ENCODE results near the gene RETREG1.

RETREG1 gene

DNA sequence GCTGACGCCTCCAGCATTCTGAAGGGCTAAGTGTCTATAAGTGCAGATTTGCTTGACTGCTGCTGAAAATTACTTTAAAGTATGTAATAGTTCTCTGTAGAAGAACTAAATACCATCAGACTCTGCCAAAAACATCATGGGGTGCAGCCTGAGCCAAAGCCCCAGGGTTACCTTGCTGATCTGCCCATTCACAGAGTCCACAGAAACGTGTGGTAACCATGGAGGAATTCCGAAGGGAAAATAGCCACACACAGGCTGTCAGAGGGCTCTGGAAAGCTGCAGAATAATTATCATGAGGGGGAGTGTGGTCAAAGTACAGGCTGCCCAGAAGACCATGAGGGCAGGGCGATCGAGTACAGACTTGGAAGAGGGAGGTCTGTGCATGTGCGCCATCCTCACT lies 36.4 kb downstream of the RETREG1 start:
- no peak for DNase-seq

DNA sequence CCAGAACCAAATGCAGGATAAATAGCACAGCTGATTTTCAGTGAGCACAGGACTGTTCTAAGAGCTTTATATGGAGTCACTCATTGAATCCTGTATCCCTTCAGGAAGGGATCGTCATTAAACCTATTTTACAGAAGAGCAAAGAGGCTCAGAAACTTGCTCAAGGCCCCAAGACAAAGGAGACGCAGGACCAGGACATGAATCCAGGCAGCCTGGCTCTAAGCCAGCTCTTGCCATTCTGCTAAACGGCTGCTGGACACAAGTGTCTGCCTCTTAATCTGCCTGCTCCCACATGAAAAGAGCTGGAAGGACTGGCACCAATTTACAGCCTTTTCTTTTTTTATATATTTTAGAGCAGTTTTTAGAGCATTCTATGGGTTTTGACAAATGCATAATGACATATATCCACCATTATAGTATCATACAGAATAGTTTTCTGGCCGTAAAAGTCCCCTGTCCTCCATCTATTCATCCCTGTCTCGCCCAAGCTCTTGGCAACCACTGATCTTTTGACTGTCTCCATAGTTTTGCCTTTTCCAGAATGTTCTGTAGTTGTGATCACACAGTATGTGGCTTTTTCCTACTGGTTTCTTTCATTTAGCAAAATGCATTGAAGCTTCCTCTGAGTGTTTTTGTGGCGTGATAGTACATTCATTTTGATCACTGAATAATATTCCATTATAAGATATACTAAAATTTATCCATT lies 37.5 kb downstream of the RETREG1 start:
- DNase-seq, result no peak

DNA sequence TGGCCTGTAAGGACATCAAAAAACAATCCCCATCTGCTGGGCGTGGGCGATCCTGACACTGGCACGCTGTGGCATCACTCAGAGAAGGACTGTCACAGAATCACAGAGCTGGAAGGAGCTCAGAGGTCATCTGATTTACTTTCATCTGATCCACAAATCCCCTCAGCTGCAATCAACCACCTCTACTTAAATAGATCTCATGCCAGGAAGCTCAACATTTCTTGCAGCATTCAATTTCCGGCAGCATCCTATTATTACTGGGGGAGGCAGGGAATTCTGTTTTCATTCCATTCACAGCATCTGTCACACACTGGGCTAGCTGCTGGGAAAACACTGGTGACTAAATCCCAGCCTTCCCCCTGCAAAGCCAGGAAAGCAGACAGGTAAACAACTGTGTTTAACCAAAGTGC lies 38.3 kb downstream of the RETREG1 start:
- DNase-seq, result peak; percentile 62

DNA sequence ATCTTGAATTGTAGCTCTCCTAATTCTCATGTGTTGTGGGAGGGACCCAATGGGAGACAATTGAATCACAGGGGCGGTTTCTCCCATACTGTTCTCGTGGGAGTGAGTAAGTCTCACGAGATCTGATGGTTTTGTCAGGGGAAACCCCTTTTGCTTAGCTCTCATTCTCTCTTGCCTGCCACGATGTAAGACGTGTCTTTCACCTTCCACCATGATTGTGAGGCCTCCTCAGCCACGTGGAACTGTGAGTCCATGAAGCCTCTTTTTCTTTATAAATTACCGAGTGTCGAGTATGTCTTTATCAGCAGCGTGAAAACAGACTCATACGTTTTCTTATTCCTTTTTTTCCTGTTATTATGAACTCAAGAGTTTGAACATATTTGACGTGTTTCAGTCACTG lies 39.1 kb downstream of the RETREG1 start:
- DNase-seq, result no peak

DNA sequence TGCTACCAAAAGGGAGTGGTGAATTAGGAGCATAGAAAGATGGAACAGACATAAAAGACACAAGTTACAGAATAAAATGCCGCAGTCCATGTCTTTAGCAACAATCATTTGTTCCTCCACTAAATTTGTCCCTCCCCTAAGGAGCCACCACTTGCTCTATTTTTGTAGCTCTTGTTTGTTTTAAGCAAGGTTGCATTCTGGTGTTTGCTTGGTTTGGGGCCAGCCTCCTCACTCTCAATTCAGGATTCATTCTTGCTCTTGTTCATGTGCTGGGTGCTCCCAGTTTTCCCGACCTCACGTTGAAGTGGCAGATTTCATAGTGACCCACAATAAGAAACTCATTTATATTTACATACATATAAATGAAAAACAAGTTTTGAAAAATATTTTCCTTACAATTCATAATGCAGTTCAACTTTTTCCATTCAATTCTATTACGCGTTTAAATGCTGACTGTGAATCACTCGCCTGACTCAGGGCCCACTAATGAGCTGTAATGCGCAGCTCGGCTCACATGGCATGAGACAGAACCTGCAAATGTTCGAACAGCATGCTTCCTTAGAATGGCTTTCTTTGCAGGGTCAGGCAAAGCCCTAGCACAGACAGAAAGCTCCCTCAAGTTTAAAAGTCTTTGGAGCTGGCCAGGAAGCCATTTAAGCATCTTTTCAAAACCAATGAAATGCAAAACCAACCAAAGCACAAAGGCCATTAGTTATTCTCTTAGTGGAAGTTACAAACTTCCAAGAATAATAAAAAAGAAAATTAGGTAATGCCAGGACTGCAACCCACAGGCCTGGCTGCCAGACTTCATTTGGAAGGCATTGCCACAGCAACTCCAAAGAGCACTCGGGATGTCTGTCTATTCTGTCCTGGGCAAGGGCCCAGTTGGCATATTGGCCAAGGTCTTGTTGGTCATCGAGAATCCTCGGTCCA lies 41.7 kb downstream of the RETREG1 start:
- no peak for DNase-seq

DNA sequence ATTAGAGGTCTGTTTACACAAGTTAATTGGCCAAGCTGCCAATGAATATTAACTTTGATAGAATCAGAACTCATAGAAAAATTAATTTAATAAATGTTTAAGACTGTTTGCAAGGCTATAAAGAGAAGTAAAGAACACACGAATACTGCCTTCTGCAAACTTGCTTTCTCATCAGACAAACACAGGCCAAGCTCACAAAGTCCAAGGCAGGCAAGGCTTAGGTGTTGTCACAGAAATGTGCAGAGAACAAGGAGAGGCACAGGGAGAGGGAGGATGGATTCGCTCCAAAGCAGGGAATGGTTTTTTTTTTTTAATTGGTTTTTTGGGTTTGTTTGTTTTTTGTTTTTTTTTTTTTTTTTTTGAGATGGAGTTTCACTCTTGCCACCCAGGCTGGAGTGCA lies 43.4 kb downstream of the RETREG1 start:
- DNase-seq, result no peak

DNA sequence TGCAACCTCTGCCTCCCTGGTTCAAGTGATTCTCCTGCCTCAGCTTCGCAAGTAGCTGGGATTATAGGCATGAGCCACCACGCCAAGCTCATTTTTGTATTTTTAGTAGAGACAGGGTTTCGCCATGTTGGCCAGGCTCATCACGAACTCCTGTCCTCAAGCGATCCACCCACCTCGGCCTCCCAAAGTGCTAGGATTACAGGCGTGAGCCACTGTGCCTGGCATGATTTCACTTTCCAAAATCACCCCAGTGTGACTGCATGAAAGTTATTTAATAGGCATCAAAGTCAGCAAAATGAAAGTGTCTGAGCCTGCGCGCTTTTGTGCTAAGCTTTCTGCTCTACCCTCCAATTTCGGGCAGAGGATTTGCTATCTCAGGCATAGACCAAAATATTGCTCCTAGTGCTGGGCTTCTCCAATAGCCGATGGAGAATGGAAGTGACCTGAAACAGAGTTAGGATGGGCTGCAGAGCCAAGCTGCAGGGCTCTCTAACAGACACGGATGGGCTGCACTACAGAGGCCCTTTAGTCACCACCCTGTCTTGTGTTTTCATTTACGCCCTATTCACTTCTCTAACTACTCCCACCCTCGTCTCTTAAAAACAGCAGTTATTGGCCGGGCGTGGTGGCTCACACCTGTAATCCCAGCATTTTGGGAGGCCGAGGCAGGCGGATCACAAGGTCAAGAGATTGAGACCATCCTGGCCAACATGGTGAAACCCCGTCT lies 44.3 kb downstream of the RETREG1 start:
- DNase-seq, result no peak

DNA sequence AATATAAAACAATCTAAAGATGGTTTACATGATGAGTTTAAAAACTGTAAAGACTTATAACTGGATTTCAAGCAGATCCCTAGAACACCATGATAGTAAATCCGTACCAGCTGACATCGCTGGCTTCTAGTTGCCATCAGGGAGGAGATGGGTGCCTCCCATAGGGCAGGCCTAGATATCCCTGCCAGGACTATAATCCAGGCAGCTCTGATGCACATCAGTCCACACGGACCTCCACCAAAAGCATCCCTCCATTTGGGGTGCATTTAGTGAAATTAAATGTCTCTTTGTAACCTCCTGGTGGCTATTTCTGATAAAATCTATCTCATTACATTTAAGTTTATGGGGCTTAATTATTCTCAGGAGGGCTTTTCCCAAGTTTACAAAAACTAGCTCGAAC lies 45.8 kb downstream of the RETREG1 start:
- no peak for DNase-seq

DNA sequence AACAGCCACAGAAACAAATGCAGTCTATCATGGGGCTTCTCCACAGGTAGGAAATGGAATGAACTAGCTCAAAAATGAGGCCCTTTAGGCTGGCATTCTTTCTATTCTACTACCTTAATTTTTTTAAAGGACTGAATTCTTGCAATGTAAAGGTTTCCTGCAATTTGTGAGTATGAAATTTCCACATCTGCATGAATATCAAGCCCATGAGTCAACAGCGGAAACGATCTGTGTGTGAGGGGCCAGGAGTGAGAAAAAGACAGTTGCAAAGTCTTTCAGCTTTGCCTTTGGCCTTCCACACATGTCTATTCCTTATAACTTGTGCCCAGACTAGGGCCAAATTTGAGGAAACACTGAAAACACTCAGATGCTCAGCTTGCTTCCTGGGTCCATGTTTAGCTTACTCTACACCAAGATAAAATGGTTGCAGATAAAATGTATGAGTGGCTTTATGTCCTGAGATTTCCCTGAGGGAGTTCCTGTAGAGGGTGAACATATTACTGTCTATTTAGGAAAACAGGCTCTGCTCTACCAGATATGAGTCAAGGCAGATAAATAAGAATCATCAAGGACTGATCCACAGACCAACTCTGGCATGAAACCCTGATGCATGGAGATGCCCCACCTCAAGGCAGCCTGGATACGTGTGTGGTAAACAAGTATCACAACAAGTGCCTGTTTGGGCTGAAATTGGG lies 46.5 kb downstream of the RETREG1 start:
- DNase-seq, result no peak

DNA sequence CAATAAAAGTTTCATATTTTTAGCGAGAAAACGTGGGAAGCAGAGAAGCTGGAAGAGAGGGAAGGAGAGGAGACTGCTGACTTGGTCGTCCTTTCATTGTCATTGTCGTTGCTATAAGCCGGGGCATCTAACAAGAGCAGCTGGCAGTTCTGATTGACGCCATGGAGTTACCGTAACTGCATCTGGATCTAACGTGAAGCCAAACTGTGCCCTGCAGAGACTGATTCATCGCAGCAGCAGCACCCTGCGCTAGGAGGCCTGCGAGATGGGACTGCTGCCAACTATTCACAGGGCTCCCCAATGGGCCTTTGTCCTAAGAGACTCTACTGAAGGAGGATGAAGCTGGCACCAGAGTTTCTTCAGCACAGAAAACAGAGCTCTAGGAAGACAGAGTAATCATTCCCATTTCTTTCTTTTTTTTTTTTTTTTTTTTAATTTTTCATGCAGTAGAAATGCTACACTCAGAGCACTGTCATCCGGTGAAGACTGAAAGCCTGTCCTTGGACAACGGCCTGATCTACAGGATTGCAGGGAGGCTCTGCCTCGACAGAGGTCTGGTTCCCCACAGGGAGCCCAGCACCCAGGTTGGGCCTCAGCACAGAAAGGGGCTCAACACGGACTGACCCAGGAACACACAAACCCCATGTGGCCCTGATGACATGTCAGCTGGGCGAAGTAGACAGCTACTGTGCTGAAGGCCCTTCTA lies 47.8 kb downstream of the RETREG1 start:
- peak; percentile 60 for DNase-seq

DNA sequence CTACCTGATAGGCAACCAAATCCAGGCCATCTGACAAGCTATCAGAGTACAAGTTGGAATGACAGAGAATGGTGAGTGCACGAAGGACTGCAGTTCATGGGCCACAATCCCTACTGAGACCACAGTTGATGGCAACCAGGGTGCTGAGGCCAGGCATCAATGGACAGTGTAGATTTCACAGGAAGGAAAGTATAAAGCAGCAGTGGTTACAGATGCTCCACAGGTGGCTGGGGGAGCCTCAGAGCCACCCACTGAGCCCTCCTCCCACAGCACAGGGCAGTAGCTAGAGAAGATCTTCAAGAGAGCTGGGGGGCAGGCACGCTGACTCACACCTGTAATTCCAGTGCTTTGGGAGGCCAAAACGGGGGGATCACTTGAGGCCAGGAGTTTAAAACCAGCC lies 49.4 kb downstream of the RETREG1 start:
- no peak for DNase-seq

DNA sequence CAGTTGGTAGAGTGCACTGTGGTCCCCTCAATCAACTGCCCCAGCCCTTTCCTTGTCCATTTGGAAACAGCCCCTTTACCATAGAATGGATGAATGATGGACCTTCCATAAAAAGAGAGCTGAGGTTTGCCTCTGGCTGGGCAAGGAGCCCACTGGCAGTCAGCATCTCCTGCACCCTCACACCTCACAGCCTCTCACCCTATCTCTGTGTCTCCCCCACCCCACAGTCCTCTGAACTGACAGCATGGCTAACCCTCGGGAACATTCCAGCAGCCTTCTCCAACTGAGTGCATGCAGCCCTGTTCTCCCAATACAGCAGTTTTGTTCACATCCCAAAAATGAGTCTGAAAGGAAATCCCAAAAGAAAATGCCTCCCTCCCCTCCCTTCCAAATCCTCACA lies 51.7 kb downstream of the RETREG1 start:
- DNase-seq, result no peak

DNA sequence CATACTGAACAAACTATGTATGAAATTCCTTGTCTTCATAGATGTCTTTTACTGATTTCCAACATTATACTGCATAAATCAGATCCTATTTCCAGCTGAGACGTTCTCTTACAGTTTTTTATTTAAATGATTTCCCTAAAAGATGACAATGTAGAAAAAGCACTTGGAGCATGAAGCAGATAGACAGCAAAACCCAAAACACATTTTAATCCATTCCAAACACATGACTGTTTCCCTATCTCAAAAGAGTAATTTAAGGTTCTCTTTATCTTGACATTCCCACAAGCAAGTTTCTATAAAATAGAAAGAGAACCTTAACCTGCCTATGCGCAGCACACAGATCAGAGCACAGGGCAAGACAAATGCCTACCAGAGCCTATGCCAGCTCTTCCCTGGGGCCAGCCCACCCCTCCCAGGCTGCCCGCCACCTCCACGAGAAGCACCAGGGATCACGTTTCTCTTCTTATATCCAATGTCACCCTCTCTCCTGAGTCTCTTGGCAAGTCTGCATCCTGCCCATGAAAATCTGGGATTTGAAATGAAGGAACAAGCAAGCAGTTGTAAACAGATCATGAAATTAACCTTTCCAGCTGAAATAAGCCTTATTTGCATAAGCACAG lies 52.4 kb downstream of the RETREG1 start:
- no peak for DNase-seq

DNA sequence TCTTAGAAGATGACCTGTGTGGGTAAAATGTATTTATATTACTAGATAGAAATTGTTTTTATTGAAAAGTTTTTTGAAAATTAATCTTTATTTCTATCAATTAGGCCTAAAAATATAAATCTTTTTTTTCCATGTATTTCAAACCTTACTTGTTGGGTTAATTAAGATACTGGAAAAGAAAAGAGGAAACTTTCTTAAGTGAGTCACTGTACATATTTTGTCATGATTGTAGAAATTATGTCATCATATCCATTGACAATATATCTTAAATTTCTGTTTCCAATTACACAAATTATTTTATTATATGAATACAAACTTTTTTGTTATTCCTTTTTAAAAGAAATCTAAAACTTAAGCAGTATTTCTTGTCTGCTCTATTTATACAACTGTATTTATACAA lies 53.1 kb downstream of the RETREG1 start:
- no peak for DNase-seq

DNA sequence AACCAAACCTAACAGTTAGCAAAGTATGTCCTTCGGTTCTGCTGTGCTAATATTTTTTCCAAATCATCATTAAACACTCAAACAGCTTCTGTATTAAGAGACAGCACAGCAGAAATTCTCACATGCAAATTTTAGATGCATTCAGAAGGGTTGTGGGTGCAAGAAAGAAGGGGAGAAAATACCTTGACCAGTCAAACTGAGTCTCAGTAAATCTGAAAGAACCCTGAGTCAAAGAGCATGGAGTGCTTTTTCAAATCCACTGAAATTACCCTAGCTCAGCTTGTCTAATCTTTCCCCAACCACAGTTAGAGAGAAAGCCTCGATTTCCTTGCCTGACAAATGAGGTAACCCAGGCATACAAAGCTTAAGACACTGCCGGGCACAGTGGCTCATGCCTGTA lies 55.1 kb downstream of the RETREG1 start:
- DNase-seq, result no peak

DNA sequence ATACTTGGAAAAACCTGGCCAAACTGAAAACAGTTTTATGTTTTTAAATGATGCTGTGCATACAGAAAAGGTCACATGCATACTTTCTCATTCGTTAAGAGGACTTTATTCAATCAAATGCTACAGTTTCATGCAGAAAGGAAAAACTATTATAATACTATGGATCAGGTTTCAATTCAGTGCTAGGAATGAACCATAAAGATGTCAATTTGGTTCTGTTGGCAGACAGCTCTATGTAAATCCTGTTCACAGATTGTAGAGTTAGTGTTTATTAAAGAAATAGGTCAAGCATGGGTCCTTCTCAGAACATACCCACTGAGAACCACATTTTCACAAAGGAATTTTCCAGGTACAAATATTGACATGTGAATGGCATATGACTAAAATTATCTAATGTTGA lies 57.1 kb downstream of the RETREG1 start:
- no peak for DNase-seq

DNA sequence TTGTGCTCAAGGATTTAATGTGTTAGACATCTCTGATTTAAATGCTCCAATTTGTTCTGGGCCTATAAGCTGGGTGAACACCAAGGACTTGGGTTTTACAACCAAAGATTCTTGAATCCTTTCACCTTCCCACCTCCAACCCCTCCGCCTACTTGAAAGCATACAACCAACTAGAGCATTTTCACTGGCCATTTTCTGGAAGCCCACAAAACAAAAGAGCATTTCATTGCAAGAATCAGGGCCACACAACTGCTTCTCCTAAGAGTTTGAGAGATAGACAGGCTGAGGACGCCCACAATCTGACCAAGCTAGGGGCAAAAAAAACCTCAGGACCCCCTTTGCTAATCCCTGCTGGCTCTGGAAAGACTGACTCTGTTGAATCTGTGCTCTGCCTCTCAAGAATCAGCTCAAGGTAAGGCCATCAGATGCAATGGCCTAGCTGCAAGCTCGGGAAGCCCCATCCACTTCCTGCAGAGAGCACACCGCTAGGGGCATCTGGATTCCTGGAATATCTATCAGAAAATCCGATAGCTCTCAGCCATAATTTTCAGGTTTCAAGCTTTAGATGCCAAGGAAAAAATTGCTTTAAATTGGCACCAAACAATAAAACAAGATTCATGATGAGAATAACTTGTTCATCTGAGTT lies 57.7 kb downstream of the RETREG1 start:
- DNase-seq, result no peak

DNA sequence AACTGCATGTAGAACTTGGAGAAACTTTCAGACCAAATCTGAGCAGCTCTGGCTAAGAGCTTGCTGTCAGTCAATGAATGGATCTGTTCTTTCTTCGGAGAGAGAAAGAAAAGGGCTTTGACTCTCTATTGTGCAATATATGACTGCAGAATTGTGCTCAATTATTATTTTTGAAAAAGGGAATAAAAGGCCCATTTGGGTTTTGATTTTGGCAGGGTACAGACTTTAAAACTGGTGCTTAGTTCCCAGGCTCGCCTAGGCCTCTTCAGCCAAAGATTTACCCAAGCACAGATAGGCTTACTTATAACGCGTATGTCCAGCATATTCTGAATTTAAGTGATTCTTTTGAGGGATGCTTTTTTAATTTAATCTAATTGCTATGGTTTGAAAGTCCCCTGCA lies 59.3 kb downstream of the RETREG1 start:
- DNase-seq, result no peak

DNA sequence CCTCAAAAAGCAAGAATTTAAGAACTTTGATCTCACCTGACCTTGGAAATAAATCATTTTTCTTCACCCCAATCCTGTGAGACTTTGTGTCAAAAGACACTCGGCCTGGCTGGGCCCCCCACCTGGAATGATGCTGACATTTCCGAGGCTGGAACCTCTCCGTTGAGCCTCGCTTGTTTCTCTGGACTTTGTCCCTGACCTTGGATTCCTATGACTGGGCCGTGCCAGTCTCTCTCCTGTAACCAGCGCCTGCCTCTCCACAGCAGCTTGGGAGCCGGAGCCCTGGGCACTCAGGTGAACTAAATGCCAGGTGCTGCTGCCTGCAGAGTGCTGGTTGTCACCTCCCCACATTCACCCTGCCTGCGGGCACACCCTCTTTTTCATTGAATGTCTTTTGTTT lies 62.7 kb downstream of the RETREG1 start:
- no peak for DNase-seq

DNA sequence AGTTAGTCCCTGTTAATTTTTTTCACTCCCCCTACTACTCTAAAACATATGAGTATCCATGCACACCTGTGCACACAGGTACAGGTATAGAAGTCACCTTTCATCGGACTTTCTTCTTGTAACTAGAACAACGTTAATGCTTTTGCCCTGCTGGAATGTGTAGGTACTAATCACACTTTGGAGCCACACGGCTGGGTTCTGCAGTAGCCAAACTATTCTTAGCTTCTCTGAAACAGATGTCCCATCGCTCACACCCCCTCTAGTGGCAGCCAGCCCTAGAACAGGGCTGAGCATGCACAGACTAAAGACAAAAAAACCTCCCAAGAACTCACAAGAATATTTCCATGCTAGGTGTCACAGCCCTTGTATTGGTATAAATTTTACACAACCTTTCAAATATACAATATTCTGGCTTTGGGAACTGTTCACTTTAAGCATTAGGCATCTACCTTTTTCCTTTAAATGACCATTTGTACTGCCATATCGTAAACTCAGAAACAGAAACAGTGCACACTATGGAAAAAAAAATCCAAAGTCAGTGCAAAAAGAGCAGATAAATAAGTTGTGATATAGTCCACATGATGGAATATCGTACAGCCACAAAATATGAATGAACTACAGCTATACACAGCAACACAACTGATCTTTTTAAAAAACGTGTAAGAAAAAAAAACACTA lies 64.0 kb downstream of the RETREG1 start:
- peak; percentile 76 for DNase-seq

DNA sequence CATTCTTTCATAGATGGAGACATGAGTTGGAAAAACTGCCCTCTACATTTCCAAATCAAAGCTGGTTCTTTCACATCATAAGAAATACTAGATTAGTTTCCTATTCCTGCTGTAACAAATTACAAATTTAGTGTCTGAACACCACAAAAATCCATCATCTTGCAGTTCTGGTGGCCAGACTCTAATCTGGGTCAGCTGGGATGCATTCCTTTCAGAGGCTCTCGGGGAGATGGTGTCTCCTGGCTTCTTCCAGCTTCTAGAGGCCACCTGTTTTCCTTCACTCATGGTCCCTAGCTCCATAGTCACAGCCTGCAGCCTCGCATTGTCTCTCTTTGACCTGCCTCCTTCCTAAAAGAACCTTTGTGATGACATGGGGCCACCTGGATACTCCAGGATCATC lies 65.2 kb downstream of the RETREG1 start:
- DNase-seq, result no peak
